Left renal pelvis (tissue), 4 donors: ENCODE measurements around the gene PTPRT. TPM values are rescaled to one million over a fixed set of nuclear protein-coding genes. Genes with fewer than 3 reads are reported as not detected.
"Not testable (repeated sequence)": the region's sequence is repeated elsewhere in the genome, so short reads cannot be mapped to it uniquely, and the experiment has no call there.

Source experiments
- DNase-seq, 4 donors: peaks; one replicate each; pipeline ENCODE4 v3.0.0-alpha.2; 2013; ENCODE audit warnings: low read depth in 4 of 4, low spot score in 3 of 4
- polyA plus RNA-seq, 4 donors: library from polyadenylated mRNA; unstranded; fragments of 120-200 nt; gene quantifications; one replicate each; pipeline ENCODE4 v1.2.1, GENCODE V29; 2013; ENCODE audit not compliant: insufficient read length in 4 of 4

PTPRT gene
- polyA plus RNA-seq, 4 donors: 0.43 to 22.1 (median 0.89) TPM

- peak in 2 of 4 donors; percentile 43 to 46 for DNase-seq
Observed at GRCh38 chr20:43187476-43188233, 2.1 kb downstream of the PTPRT start.

GRCh38 chr20:43186312-43186711, 3.4 kb downstream of the PTPRT start:
- no peak for DNase-seq

- no peak for DNase-seq
Observed at GRCh38 chr20:43185901-43186300, 3.8 kb downstream of the PTPRT start.

- no peak for DNase-seq
Observed at GRCh38 chr20:43183536-43184070, 6.1 kb downstream of the PTPRT start.

- DNase-seq: no peak
Observed at GRCh38 chr20:43178080-43178479, 11.6 kb downstream of the PTPRT start.

- DNase-seq: no peak
Observed at GRCh38 chr20:43176726-43177125, 13.0 kb downstream of the PTPRT start.

GRCh38 chr20:43171930-43172329, 17.8 kb downstream of the PTPRT start:
- DNase-seq: no peak

GRCh38 chr20:43170771-43171170, 18.9 kb downstream of the PTPRT start:
- no peak for DNase-seq

GRCh38 chr20:43167615-43168014, 22.1 kb downstream of the PTPRT start:
- no peak for DNase-seq

- no peak for DNase-seq
Observed at GRCh38 chr20:43167021-43167420, 22.7 kb downstream of the PTPRT start.

GRCh38 chr20:43165611-43166010, 24.1 kb downstream of the PTPRT start:
- no peak for DNase-seq

GRCh38 chr20:43164736-43165135, 25.0 kb downstream of the PTPRT start:
- DNase-seq: not testable (repeated sequence)

- no peak for DNase-seq
Observed at GRCh38 chr20:43161716-43162115, 28.0 kb downstream of the PTPRT start.

- DNase-seq: no peak
Observed at GRCh38 chr20:43160941-43161340, 28.8 kb downstream of the PTPRT start.

- no peak for DNase-seq
Observed at GRCh38 chr20:43159994-43160393, 29.7 kb downstream of the PTPRT start.

- DNase-seq: no peak
Observed at GRCh38 chr20:43155366-43156100, 34.2 kb downstream of the PTPRT start.

- no peak for DNase-seq
Observed at GRCh38 chr20:43151901-43152300, 37.8 kb downstream of the PTPRT start.

GRCh38 chr20:43151256-43151655, 38.5 kb downstream of the PTPRT start:
- no peak for DNase-seq

GRCh38 chr20:43140726-43141125, 49.0 kb downstream of the PTPRT start:
- no peak for DNase-seq

- no peak for DNase-seq
Observed at GRCh38 chr20:43138061-43138770, 51.5 kb downstream of the PTPRT start.

GRCh38 chr20:43137160-43137559, 52.5 kb downstream of the PTPRT start:
- no peak for DNase-seq
